SK-N-SH treated with all-trans-retinoic acid at 6 μM for 48 hours (cell line): ENCODE results near the gene FKBP3.

Source experiments
- ATAC-seq: fragments of 200-7000 bp; cut with Tn5 transposase; 3 replicates; pipeline ENCODE4 v1.9.1; 2020; ENCODE audit warnings: mild to moderate bottlenecking, moderate library complexity
- ARNTL ChIP-seq: fragments of 450-650 bp; formaldehyde crosslinking; IDR thresholded peaks from 2 replicates; pipeline ENCODE4 v1.5.0; 2020; ENCODE audit warnings: low read depth, mild to moderate bottlenecking, moderate library complexity, borderline replicate concordance
- BACH2 ChIP-seq: fragments of 250-450 bp; sonication (Bioruptor Pico); IDR thresholded peaks from 2 replicates; pipeline ENCODE4 v1.9.0; 2021; ENCODE audit warnings: mild to moderate bottlenecking, borderline replicate concordance
- CSDC2 ChIP-seq: fragments of 250-450 bp; sonication (Bioruptor Pico); IDR thresholded peaks from 2 replicates; pipeline ENCODE4 v1.5.0; 2020; ENCODE audit warnings: mild to moderate bottlenecking, moderate library complexity
- ESRRG ChIP-seq: fragments of 250-450 bp; sonication (Bioruptor Pico); IDR thresholded peaks from 2 replicates; pipeline ENCODE4 v1.6.1; 2021; ENCODE audit warnings: mild to moderate bottlenecking
- GLIS3 ChIP-seq: fragments of 250-450 bp; sonication (Bioruptor Pico); IDR thresholded peaks from 2 replicates; pipeline ENCODE4 v1.5.0; 2020; ENCODE audit warnings: mild to moderate bottlenecking, moderate library complexity
- ISL1 ChIP-seq: fragments of 250-450 bp; sonication (Bioruptor Pico); IDR thresholded peaks from 2 replicates; pipeline ENCODE4 v2.1.2; 2022; ENCODE audit warnings: mild to moderate bottlenecking, moderate library complexity
- OSR1 ChIP-seq: fragments of 250-450 bp; sonication (Bioruptor Pico); IDR thresholded peaks from 2 replicates; pipeline ENCODE4 v1.8.0; 2022; ENCODE audit warnings: moderate library complexity, mild to moderate bottlenecking, inconsistent platforms
- PPARA ChIP-seq: fragments of 250-450 bp; sonication (Bioruptor Pico); IDR thresholded peaks from 2 replicates; pipeline ENCODE4 v1.5.0; 2020; ENCODE audit warnings: mild to moderate bottlenecking, borderline replicate concordance
- RARB ChIP-seq: fragments of 250-450 bp; sonication (Bioruptor Pico); IDR thresholded peaks from 2 replicates; pipeline ENCODE4 v1.8.0; 2021; ENCODE audit warnings: mild to moderate bottlenecking, moderate library complexity
- TCF4 ChIP-seq: fragments of 250-450 bp; sonication (Bioruptor Pico); IDR thresholded peaks from 2 replicates; pipeline ENCODE4 v1.8.0; 2021; ENCODE audit warnings: mild to moderate bottlenecking, moderate library complexity, borderline replicate concordance
- TOX ChIP-seq: fragments of 250-450 bp; sonication (Bioruptor Pico); IDR thresholded peaks from 2 replicates; pipeline ENCODE4 v1.8.0; 2021; ENCODE audit warnings: mild to moderate bottlenecking, moderate library complexity, borderline replicate concordance
- ZC3H10 ChIP-seq: fragments of 250-450 bp; sonication (Bioruptor Pico); IDR thresholded peaks from 2 replicates; pipeline ENCODE4 v1.5.1; 2021; ENCODE audit warnings: mild to moderate bottlenecking, moderate library complexity
- ZFP3 ChIP-seq: fragments of 250-450 bp; sonication (Bioruptor Pico); IDR thresholded peaks from 2 replicates; pipeline ENCODE4 v1.5.0; 2020; ENCODE audit warnings: mild to moderate bottlenecking, moderate library complexity
- ZNF565 ChIP-seq: fragments of 450-650 bp; formaldehyde crosslinking; conservative IDR thresholded peaks from 2 replicates; pipeline ENCODE4 v1.5.0; 2020; ENCODE audit warnings: low read depth, mild to moderate bottlenecking, moderate library complexity
- ZNF70 ChIP-seq: fragments of 450-650 bp; formaldehyde crosslinking; IDR thresholded peaks from 2 replicates; pipeline ENCODE4 v1.5.0; 2020; ENCODE audit warnings: mild to moderate bottlenecking, moderate library complexity
- ZNF8 ChIP-seq: fragments of 450-650 bp; formaldehyde crosslinking; IDR thresholded peaks from 2 replicates; pipeline ENCODE4 v1.5.0; 2020; ENCODE audit warnings: mild to moderate bottlenecking, moderate library complexity
- TF ChIP-seq, protein P1 (sequence below): fragments of 250-450 bp; sonication (Bioruptor Pico); IDR thresholded peaks from 2 replicates; pipeline ENCODE4 v1.8.0; 2020; ENCODE audit warnings: mild to moderate bottlenecking, moderate library complexity, borderline replicate concordance
- TF ChIP-seq, protein P2 (sequence below): fragments of 250-450 bp; sonication (Bioruptor Pico); IDR thresholded peaks from 2 replicates; pipeline ENCODE4 v1.5.1; 2020; ENCODE audit warnings: low read depth, mild to moderate bottlenecking, moderate library complexity
- TF ChIP-seq, protein P3 (sequence below): fragments of 250-450 bp; sonication (Bioruptor Pico); IDR thresholded peaks from 2 replicates; pipeline ENCODE4 v1.8.0; 2021; ENCODE audit warnings: low read depth, mild to moderate bottlenecking, moderate library complexity, borderline replicate concordance
- TF ChIP-seq, protein P4 (sequence below): fragments of 250-450 bp; sonication (Bioruptor Pico); IDR thresholded peaks from 2 replicates; pipeline ENCODE4 v1.5.0; 2020; ENCODE audit warnings: mild to moderate bottlenecking, moderate library complexity
- TF ChIP-seq, protein P5 (sequence below): fragments of 250-450 bp; sonication (Bioruptor Pico); IDR thresholded peaks from 2 replicates; pipeline ENCODE4 v1.5.1; 2021; ENCODE audit warnings: mild to moderate bottlenecking, moderate library complexity

The FKBP3 gene

DNA sequence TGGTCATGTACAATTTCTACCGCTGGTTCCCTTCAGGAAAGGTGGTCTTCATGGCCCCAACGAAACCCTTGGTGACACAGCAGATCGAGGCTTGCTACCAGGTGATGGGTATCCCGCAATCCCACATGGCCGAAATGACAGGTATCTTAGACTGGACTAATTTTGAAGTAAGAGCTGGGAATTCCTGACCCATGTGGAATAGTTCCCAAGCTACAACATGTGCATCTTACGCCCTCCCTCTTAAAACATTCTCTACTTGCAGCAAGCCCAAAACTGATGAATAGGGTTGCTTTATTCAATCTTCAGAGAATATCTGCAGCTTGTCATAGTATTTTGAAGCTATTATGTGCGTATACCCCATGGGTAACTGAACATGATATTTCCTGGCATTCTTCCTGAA is 2.1 kb upstream of the FKBP3 start:
- TF ChIP-seq, protein P1, sequence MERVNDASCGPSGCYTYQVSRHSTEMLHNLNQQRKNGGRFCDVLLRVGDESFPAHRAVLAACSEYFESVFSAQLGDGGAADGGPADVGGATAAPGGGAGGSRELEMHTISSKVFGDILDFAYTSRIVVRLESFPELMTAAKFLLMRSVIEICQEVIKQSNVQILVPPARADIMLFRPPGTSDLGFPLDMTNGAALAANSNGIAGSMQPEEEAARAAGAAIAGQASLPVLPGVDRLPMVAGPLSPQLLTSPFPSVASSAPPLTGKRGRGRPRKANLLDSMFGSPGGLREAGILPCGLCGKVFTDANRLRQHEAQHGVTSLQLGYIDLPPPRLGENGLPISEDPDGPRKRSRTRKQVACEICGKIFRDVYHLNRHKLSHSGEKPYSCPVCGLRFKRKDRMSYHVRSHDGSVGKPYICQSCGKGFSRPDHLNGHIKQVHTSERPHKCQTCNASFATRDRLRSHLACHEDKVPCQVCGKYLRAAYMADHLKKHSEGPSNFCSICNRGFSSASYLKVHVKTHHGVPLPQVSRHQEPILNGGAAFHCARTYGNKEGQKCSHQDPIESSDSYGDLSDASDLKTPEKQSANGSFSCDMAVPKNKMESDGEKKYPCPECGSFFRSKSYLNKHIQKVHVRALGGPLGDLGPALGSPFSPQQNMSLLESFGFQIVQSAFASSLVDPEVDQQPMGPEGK (CRISPR knock-in tag), result no peak
- TF ChIP-seq TOX (no peak), ISL1 (no peak), ZC3H10 (no peak), GLIS3 (CRISPR knock-in tag) (no peak), ZFP3 (CRISPR knock-in tag) (no peak), ZNF565 (CRISPR knock-in tag) (no peak), TCF4 (CRISPR knock-in tag) (no peak), RARB (CRISPR knock-in tag) (no peak), CSDC2 (CRISPR knock-in tag) (no peak), ZNF70 (CRISPR knock-in tag) (no peak), OSR1 (no peak), BACH2 (CRISPR knock-in tag) (no peak)
- TF ChIP-seq, protein P2, sequence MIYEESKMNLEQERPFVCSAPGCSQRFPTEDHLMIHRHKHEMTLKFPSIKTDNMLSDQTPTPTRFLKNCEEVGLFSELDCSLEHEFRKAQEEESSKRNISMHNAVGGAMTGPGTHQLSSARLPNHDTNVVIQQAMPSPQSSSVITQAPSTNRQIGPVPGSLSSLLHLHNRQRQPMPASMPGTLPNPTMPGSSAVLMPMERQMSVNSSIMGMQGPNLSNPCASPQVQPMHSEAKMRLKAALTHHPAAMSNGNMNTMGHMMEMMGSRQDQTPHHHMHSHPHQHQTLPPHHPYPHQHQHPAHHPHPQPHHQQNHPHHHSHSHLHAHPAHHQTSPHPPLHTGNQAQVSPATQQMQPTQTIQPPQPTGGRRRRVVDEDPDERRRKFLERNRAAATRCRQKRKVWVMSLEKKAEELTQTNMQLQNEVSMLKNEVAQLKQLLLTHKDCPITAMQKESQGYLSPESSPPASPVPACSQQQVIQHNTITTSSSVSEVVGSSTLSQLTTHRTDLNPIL (CRISPR knock-in tag), result no peak
- TF ChIP-seq, protein P3, sequence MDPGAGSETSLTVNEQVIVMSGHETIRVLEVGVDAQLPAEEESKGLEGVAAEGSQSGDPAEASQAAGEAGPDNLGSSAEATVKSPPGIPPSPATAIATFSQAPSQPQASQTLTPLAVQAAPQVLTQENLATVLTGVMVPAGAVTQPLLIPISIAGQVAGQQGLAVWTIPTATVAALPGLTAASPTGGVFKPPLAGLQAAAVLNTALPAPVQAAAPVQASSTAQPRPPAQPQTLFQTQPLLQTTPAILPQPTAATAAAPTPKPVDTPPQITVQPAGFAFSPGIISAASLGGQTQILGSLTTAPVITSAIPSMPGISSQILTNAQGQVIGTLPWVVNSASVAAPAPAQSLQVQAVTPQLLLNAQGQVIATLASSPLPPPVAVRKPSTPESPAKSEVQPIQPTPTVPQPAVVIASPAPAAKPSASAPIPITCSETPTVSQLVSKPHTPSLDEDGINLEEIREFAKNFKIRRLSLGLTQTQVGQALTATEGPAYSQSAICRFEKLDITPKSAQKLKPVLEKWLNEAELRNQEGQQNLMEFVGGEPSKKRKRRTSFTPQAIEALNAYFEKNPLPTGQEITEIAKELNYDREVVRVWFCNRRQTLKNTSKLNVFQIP (CRISPR knock-in tag), result no peak
- TF ChIP-seq, all 23 proteins: peak for 0
- no peak for ATAC-seq

DNA sequence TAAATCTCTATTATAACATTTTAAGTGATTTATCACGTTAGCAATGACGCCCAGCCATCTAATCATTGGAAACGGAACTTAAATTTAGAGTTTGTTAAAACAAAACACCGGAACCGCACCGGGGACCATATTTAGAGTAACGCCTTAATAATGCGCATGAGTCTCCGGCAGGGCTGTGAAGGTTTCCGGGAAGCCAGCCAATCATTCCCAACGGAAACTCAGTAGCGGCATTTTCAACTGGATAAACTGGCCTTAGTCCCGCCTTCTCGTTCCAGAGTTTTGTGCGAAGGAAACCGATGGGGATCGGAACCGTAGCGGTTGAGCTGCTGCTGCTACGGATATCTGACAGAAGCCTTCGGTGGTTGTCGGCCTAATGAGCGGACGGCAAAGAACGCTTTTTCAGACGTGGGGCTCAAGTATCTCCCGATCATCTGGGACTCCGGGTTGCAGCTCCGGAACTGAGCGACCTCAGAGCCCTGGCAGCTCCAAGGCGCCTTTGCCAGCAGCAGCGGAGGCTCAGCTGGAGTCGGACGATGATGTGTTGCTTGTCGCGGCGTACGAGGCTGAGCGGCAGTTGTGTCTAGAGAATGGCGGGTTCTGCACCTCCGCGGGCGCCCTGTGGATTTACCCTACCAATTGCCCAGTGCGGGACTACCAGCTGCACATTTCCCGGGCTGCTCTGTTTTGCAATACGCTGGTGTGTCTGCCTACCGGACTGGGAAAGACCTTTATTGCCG is 1.5 kb upstream of the FKBP3 start, which contains the start of gene FANCM:
TSS of gene FANCM (plus strand) at position 272 of the 737 bp plus-strand sequence. CDS start at position 374, 102 bp downstream.
- TF ChIP-seq ZNF565 (CRISPR knock-in tag) (no peak), ESRRG (CRISPR knock-in tag) (no peak), TOX (no peak), ZNF8 (CRISPR knock-in tag) (no peak), OSR1 (no peak), ARNTL (CRISPR knock-in tag) (no peak), BACH2 (CRISPR knock-in tag) (no peak), CSDC2 (CRISPR knock-in tag) (no peak), PPARA (CRISPR knock-in tag) (no peak), ISL1 (no peak), ZFP3 (CRISPR knock-in tag) (no peak), TCF4 (CRISPR knock-in tag) (no peak), GLIS3 (CRISPR knock-in tag) (no peak), ZNF70 (CRISPR knock-in tag) (no peak)
- TF ChIP-seq, protein P4, sequence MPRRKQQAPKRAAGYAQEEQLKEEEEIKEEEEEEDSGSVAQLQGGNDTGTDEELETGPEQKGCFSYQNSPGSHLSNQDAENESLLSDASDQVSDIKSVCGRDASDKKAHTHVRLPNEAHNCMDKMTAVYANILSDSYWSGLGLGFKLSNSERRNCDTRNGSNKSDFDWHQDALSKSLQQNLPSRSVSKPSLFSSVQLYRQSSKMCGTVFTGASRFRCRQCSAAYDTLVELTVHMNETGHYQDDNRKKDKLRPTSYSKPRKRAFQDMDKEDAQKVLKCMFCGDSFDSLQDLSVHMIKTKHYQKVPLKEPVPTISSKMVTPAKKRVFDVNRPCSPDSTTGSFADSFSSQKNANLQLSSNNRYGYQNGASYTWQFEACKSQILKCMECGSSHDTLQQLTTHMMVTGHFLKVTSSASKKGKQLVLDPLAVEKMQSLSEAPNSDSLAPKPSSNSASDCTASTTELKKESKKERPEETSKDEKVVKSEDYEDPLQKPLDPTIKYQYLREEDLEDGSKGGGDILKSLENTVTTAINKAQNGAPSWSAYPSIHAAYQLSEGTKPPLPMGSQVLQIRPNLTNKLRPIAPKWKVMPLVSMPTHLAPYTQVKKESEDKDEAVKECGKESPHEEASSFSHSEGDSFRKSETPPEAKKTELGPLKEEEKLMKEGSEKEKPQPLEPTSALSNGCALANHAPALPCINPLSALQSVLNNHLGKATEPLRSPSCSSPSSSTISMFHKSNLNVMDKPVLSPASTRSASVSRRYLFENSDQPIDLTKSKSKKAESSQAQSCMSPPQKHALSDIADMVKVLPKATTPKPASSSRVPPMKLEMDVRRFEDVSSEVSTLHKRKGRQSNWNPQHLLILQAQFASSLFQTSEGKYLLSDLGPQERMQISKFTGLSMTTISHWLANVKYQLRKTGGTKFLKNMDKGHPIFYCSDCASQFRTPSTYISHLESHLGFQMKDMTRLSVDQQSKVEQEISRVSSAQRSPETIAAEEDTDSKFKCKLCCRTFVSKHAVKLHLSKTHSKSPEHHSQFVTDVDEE, result no peak
- TF ChIP-seq, protein P5, sequence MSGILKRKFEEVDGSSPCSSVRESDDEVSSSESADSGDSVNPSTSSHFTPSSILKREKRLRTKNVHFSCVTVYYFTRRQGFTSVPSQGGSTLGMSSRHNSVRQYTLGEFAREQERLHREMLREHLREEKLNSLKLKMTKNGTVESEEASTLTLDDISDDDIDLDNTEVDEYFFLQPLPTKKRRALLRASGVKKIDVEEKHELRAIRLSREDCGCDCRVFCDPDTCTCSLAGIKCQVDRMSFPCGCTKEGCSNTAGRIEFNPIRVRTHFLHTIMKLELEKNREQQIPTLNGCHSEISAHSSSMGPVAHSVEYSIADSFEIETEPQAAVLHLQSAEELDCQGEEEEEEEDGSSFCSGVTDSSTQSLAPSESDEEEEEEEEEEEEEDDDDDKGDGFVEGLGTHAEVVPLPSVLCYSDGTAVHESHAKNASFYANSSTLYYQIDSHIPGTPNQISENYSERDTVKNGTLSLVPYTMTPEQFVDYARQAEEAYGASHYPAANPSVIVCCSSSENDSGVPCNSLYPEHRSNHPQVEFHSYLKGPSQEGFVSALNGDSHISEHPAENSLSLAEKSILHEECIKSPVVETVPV, result no peak
- TF ChIP-seq, protein P1 (CRISPR knock-in tag), result no peak
- TF ChIP-seq, protein P3 (CRISPR knock-in tag), result no peak
- ATAC-seq, result peak; percentile 66
